IPS-18a (cell line): ENCODE measurements around the gene CDH23.

ENCODE experiments used
- H3K27ac ChIP-seq: one replicate; pipeline ENCODE4 v1.5.1; 2013; ENCODE audit warnings: low read length
- H3K27me3 ChIP-seq: one replicate; pipeline ENCODE4 v1.6.1; 2013; ENCODE audit warnings: mild to moderate bottlenecking, low read length; ENCODE audit not compliant: control insufficient read depth, insufficient read depth
- H3K36me3 ChIP-seq: one replicate; pipeline ENCODE4 v1.6.1; 2013; ENCODE audit warnings: low read depth, low read length; ENCODE audit not compliant: control insufficient read depth
- H3K4me1 ChIP-seq: one replicate; pipeline ENCODE4 v1.6.1; 2013; ENCODE audit warnings: low read depth, low read length; ENCODE audit not compliant: control insufficient read depth
- H3K4me3 ChIP-seq: one replicate; pipeline ENCODE4 v1.5.1; 2013; ENCODE audit warnings: low read length
- H3K9ac ChIP-seq: one replicate; pipeline ENCODE4 v1.6.1; 2013; ENCODE audit warnings: mild to moderate bottlenecking, low read length, moderate library complexity
- H3K9me3 ChIP-seq: one replicate; pipeline ENCODE4 v1.6.1; 2013; ENCODE audit warnings: low read depth, low read length; ENCODE audit not compliant: control insufficient read depth

The CDH23 gene

GRCh38 chr10:71762324-71762723, 365.6 kb downstream of the CDH23 start:
- Histone ChIP-seq H3K9me3 (no peaks in the 10 kb centered on the region), H3K4me1 (peaks cover 5% of the 10 kb centered on the region), H3K27ac (no peak overlapping the region), H3K9ac (no peak overlapping the region), H3K4me3 (no peak overlapping the region), H3K27me3 (no peaks in the 10 kb centered on the region), H3K36me3 (no peaks in the 10 kb centered on the region)

GRCh38 chr10:71763352-71764127, 366.8 kb downstream of the CDH23 start:
- no peaks in the 10 kb centered on the region for H3K4me1 ChIP-seq

GRCh38 chr10:71765176-71765904, 368.6 kb downstream of the CDH23 start:
- H3K9ac ChIP-seq = no peak overlapping the region
- no peaks in the 10 kb centered on the region for H3K27me3 ChIP-seq
- H3K4me1 ChIP-seq = no peaks in the 10 kb centered on the region
- H3K9me3 ChIP-seq = no peaks in the 10 kb centered on the region
- no peak overlapping the region for H3K4me3 ChIP-seq
- no peaks in the 10 kb centered on the region for H3K36me3 ChIP-seq
- no peak overlapping the region for H3K27ac ChIP-seq

More at GRCh38 chr10:71763352-71764127, 366.8 kb downstream of the CDH23 start:
- Histone ChIP-seq H3K9ac (no peak overlapping the region), H3K9me3 (no peaks in the 10 kb centered on the region), H3K36me3 (no peaks in the 10 kb centered on the region), H3K27me3 (no peaks in the 10 kb centered on the region), H3K27ac (no peak overlapping the region), H3K4me3 (no peak overlapping the region)

- H3K9ac ChIP-seq = no peak overlapping the region
- no peaks in the 10 kb centered on the region for H3K36me3 ChIP-seq
- no peak overlapping the region for H3K4me3 ChIP-seq
- no peaks in the 10 kb centered on the region for H3K4me1 ChIP-seq
- no peak overlapping the region for H3K27ac ChIP-seq
- H3K27me3 ChIP-seq = no peaks in the 10 kb centered on the region
- no peaks in the 10 kb centered on the region for H3K9me3 ChIP-seq
Measured at GRCh38 chr10:71765906-71766716, 369.4 kb downstream of the CDH23 start.

- H3K27me3 ChIP-seq = peaks cover under 1% of the 10 kb centered on the region
- no peaks in the 10 kb centered on the region for H3K36me3 ChIP-seq
- H3K4me3 ChIP-seq = no peak overlapping the region
- H3K27ac ChIP-seq = no peak overlapping the region
- no peaks in the 10 kb centered on the region for H3K4me1 ChIP-seq
- no peak overlapping the region for H3K9ac ChIP-seq
- H3K9me3 ChIP-seq = no peaks in the 10 kb centered on the region
Measured at GRCh38 chr10:71766717-71767419, 370.1 kb downstream of the CDH23 start.

- H3K9ac ChIP-seq = no peak overlapping the region
- peaks cover 7% of the 10 kb centered on the region for H3K27me3 ChIP-seq
- H3K27ac ChIP-seq = no peak overlapping the region
- H3K36me3 ChIP-seq = no peaks in the 10 kb centered on the region
- H3K9me3 ChIP-seq = no peaks in the 10 kb centered on the region
- no peak overlapping the region for H3K4me3 ChIP-seq
- no peaks in the 10 kb centered on the region for H3K4me1 ChIP-seq
Measured at GRCh38 chr10:71767420-71768035, 370.8 kb downstream of the CDH23 start.

GRCh38 chr10:71769279-71769823, 372.6 kb downstream of the CDH23 start:
- no peaks in the 10 kb centered on the region for H3K4me1 ChIP-seq
- H3K9me3 ChIP-seq = no peaks in the 10 kb centered on the region
- no peaks in the 10 kb centered on the region for H3K36me3 ChIP-seq
- peaks cover 22% of the 10 kb centered on the region for H3K27me3 ChIP-seq
- no peak overlapping the region for H3K9ac ChIP-seq
- no peak overlapping the region for H3K4me3 ChIP-seq
- no peak overlapping the region for H3K27ac ChIP-seq

GRCh38 chr10:71770255-71770654, 373.5 kb downstream of the CDH23 start:
- H3K9me3 ChIP-seq = no peaks in the 10 kb centered on the region
- H3K4me1 ChIP-seq = no peaks in the 10 kb centered on the region
- H3K27ac ChIP-seq = no peak overlapping the region
- H3K9ac ChIP-seq = no peak overlapping the region
- no peaks in the 10 kb centered on the region for H3K36me3 ChIP-seq
- H3K4me3 ChIP-seq = no peak overlapping the region
- H3K27me3 ChIP-seq = peaks cover 26% of the 10 kb centered on the region

GRCh38 chr10:71770789-71771188, 374.1 kb downstream of the CDH23 start:
- Histone ChIP-seq H3K9ac (no peak overlapping the region), H3K27me3 (peaks cover 26% of the 10 kb centered on the region), H3K36me3 (no peaks in the 10 kb centered on the region), H3K27ac (no peak overlapping the region), H3K9me3 (no peaks in the 10 kb centered on the region), H3K4me3 (no peak overlapping the region), H3K4me1 (no peaks in the 10 kb centered on the region)

- peaks cover 26% of the 10 kb centered on the region for H3K27me3 ChIP-seq
- H3K9me3 ChIP-seq = no peaks in the 10 kb centered on the region
- H3K4me1 ChIP-seq = no peaks in the 10 kb centered on the region
- no peak overlapping the region for H3K27ac ChIP-seq
- no peak overlapping the region for H3K9ac ChIP-seq
- no peak overlapping the region for H3K4me3 ChIP-seq
- H3K36me3 ChIP-seq = no peaks in the 10 kb centered on the region
Measured at GRCh38 chr10:71771204-71771603, 374.5 kb downstream of the CDH23 start.
